Measurements from ENCODE around the gene CHGA.

CHGA gene

DNA sequence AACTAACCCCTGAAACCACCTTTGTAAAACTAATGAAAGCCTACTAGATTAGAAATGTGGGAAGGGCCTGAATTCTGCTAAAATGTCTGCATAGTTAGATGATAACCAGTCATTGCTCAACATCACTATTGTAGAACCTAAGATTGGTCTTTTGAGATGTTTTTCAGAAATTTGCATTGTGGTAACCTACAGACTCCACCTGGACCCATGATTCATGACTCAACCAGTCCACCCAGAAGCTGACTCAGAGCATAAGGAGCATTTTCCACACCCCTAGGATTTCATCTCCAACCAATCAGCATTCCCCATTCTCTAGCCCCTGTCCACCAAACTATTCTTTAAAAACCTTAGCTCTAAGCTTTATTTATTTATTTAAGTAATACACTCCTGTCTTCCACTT lies 30.4 kb upstream of the CHGA start:
- peak in 1 of 2 donors; percentile 38 for ATAC-seq (replicated peaks)
- no peak overlapping the region for H3K27ac Mint-ChIP-seq
- peaks cover 2 to 3% of the 10 kb centered on the region in 2 donors for H3K36me3 Mint-ChIP-seq
- no peak overlapping the region for H3K4me3 Mint-ChIP-seq
- no peaks in the 10 kb centered on the region for H3K4me1 Mint-ChIP-seq
- H3K9me3 Mint-ChIP-seq, result peaks cover 5 to 15% of the 10 kb centered on the region in 2 donors
- no peak for DNase-seq
- peaks cover 43 to 54% of the 10 kb centered on the region in 2 donors for H3K27me3 Mint-ChIP-seq

- no peak for DNase-seq
- Mint-ChIP-seq H3K4me3 (no peak overlapping the region), H3K4me1 (peaks cover 4 to 11% of the 10 kb centered on the region in 2 donors), H3K36me3 (peaks cover 3% of the 10 kb centered on the region in 2 donors), H3K9me3 (peaks cover 8 to 10% of the 10 kb centered on the region in 2 donors), H3K27me3 (peaks cover 35 to 48% of the 10 kb centered on the region in 2 donors), H3K27ac (no peak overlapping the region)
- no peak for ATAC-seq (replicated peaks)
These were observed 27.5 kb upstream of the CHGA start for GRCh38 chr14:92895352-92895878.

DNA sequence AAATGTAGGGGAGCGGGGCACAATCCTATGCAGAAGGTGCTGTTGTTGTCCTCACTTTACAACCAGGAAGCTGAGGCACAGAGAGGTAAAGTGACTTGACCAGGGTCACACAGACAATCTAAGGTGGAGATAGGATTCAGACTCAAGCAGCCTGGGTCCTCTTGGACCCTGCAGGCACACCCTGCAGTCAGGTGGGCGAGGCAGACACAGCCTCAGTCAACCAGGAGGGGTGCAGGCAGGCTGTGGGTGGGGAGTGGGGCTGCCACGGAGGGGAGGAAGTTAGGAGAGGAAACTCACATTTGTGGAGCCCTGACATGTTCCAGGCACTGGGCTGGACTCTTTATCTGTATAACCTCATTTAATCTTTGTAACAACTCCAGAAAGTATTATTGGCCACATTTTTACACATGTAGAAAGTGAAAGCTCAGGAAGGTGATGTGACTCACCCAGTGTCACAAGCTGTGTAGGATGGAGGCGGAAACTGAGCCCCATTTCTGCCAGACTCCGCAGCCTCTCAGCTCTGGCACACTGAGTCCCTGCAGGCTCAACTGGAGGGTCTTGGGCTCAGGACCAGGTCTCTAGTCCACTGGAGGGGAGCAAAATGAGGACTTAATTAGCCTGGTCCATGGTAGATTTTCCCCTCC lies 24.9 kb upstream of the CHGA start:
- peak; percentile 46 to 57 for ATAC-seq (replicated peaks)
- no peak overlapping the region for H3K27ac Mint-ChIP-seq
- H3K27me3 Mint-ChIP-seq, result peaks cover 45 to 66% of the 10 kb centered on the region in 2 donors
- H3K4me1 Mint-ChIP-seq, result peaks cover 8 to 11% of the 10 kb centered on the region in 2 donors
- no peak overlapping the region for H3K4me3 Mint-ChIP-seq
- H3K9me3 Mint-ChIP-seq, result peaks cover 8 to 10% of the 10 kb centered on the region in 2 donors
- no peak for DNase-seq
- peaks cover 3% of the 10 kb centered on the region in 2 donors for H3K36me3 Mint-ChIP-seq

DNA sequence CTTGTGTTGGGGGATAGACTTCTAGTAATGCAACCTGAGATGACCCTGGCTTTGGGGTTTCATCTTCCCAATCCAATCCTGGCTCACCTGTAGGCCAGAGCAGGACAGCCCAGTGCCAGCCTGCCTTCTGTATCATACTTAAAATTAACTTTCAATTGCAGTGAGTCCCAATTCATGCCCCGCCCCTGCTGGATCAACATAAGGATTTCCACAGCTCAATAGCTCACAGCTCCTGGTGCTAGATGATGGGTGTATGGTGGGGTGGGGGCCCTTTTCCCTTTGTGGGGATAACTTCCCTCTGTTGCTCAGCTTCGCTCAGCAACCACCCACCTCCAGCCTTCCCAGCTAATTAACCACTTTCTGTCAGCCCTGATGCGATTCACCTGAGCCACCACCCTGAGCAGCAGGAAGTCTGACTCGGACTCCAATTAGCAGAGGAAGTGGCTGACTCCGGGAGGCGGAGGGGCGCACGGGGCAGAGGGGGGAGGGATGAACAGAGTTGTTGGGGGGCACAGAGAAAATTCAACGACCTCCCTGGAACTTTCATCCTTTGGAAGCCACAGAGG lies 24.3 kb upstream of the CHGA start:
- DNase-seq (no peak), ATAC-seq (replicated peaks) (no peak)
- Mint-ChIP-seq H3K9me3 (peaks cover 5 to 9% of the 10 kb centered on the region in 2 donors), H3K27ac (no peak overlapping the region), H3K27me3 (peaks cover 47 to 69% of the 10 kb centered on the region in 2 donors), H3K4me1 (peaks cover 9 to 11% of the 10 kb centered on the region in 2 donors), H3K36me3 (peaks cover 2% of the 10 kb centered on the region in 2 donors), H3K4me3 (no peak overlapping the region)

GRCh38 chr14:92900660-92901059 lies 22.3 kb upstream of the CHGA start:
- DNase-seq, result no peak
- peaks cover 51 to 65% of the 10 kb centered on the region in 2 donors for H3K27me3 Mint-ChIP-seq
- no peak overlapping the region for H3K27ac Mint-ChIP-seq
- H3K4me1 Mint-ChIP-seq, result peaks cover 9 to 11% of the 10 kb centered on the region in 2 donors
- H3K9me3 Mint-ChIP-seq, result peaks cover 0 to 6% of the 10 kb centered on the region in 2 donors
- peaks cover 0 to 1% of the 10 kb centered on the region in 2 donors for H3K36me3 Mint-ChIP-seq
- H3K4me3 Mint-ChIP-seq, result no peak overlapping the region
- no peak for ATAC-seq (replicated peaks)

DNA sequence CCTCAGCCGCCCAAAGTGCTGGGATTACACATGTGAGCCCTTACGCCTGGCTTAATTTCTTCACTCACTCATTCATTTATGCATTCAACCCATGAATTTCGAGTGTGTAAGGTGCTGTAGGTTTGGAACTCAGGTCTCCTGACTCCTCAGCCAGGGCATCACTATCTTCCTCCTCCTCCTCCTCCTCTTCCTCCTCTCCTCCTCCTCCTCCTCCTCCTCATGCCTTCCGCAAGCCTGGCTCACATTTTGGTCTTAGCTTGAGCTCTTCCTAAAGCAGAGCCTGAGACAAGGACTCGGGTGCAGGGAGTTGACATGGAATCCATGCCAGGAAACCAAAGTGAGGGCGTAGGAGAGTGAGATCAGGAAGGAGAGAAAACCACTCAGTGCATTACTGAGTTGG lies 20.8 kb upstream of the CHGA start:
- DNase-seq (no peak), ATAC-seq (replicated peaks) (no peak)
- Mint-ChIP-seq H3K9me3 (peaks cover 0 to 6% of the 10 kb centered on the region in 2 donors), H3K27me3 (peaks cover 41 to 61% of the 10 kb centered on the region in 2 donors), H3K4me3 (no peak overlapping the region), H3K27ac (no peak overlapping the region), H3K4me1 (peaks cover 9 to 11% of the 10 kb centered on the region in 2 donors), H3K36me3 (peaks cover 0 to 1% of the 10 kb centered on the region in 2 donors)

- ATAC-seq (replicated peaks) (no peak), DNase-seq (no peak)
- Mint-ChIP-seq H3K36me3 (peaks cover 0 to 1% of the 10 kb centered on the region in 2 donors), H3K4me3 (no peak overlapping the region), H3K27me3 (peaks cover 42 to 61% of the 10 kb centered on the region in 2 donors), H3K27ac (no peak overlapping the region), H3K9me3 (peaks cover 0 to 6% of the 10 kb centered on the region in 2 donors), H3K4me1 (peaks cover 9 to 11% of the 10 kb centered on the region in 2 donors)
These were observed 20.2 kb upstream of the CHGA start for GRCh38 chr14:92902726-92903125.

DNA sequence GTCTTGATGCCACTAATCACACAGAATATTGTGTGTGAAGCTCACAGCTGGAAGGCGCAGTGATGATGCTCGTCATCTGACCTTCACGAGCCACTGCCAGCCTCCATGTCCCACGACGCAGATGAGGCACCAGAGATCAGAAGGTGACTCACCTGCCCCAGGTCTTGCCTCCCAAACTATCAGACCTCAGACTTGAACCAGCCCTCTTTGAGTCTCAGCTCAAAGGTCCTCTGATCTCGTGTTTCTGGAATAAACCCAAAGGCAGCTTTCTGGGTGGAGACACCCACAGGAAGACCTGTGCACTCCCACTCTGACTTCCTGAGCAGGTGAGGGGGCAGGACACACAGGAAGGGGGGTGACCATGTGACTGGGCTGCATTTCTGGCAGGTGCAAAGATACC lies 19.6 kb upstream of the CHGA start:
- ATAC-seq (replicated peaks) (no peak), DNase-seq (no peak)
- Mint-ChIP-seq H3K4me3 (no peak overlapping the region), H3K4me1 (peaks cover 4 to 5% of the 10 kb centered on the region in 2 donors), H3K9me3 (peaks cover 0 to 5% of the 10 kb centered on the region in 2 donors), H3K27me3 (peaks cover 35 to 54% of the 10 kb centered on the region in 2 donors), H3K27ac (no peak overlapping the region), H3K36me3 (no peaks in the 10 kb centered on the region)

- ATAC-seq (replicated peaks) (no peak), DNase-seq (no peak)
- H3K36me3 Mint-ChIP-seq, result no peaks in the 10 kb centered on the region
- H3K4me3 Mint-ChIP-seq, result no peak overlapping the region
- no peaks in the 10 kb centered on the region for H3K9me3 Mint-ChIP-seq
- H3K4me1 Mint-ChIP-seq, result peaks cover 0 to 5% of the 10 kb centered on the region in 2 donors
- no peak overlapping the region for H3K27ac Mint-ChIP-seq
- peaks cover 40 to 53% of the 10 kb centered on the region in 2 donors for H3K27me3 Mint-ChIP-seq
These were observed 17.3 kb upstream of the CHGA start for GRCh38 chr14:92905667-92906066.

DNA sequence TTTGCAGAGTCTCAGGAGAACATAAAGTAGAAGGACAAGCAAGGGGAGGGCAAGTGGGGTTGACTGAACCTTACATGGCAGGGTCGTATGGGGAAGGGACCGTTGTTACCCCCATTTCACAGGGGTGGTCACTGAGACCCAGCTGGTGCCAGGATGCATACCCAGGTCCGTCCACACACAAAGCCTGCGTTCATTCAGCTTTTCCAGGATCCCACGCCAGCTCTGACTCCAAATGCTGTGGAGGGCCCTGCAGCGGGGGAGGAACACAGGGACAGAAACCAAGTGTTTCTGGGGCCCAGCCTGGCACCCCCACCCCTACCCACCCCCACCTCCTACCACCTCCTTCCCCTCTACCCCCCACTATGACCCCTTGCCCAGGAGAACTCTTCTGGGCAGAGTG lies 16.5 kb upstream of the CHGA start:
- Mint-ChIP-seq H3K27me3 (peaks cover 40 to 46% of the 10 kb centered on the region in 2 donors), H3K4me1 (peaks cover 0 to 5% of the 10 kb centered on the region in 2 donors), H3K36me3 (no peaks in the 10 kb centered on the region), H3K9me3 (no peaks in the 10 kb centered on the region), H3K27ac (no peak overlapping the region), H3K4me3 (no peak overlapping the region)
- ATAC-seq (replicated peaks), result no peak
- no peak for DNase-seq

GRCh38 chr14:92906823-92907222 lies 16.1 kb upstream of the CHGA start:
- no peak for DNase-seq
- peaks cover 40 to 46% of the 10 kb centered on the region in 2 donors for H3K27me3 Mint-ChIP-seq
- H3K4me3 Mint-ChIP-seq, result no peak overlapping the region
- H3K4me1 Mint-ChIP-seq, result peaks cover 0 to 5% of the 10 kb centered on the region in 2 donors
- H3K27ac Mint-ChIP-seq, result no peak overlapping the region
- no peaks in the 10 kb centered on the region for H3K9me3 Mint-ChIP-seq
- ATAC-seq (replicated peaks), result no peak
- H3K36me3 Mint-ChIP-seq, result no peaks in the 10 kb centered on the region

DNA sequence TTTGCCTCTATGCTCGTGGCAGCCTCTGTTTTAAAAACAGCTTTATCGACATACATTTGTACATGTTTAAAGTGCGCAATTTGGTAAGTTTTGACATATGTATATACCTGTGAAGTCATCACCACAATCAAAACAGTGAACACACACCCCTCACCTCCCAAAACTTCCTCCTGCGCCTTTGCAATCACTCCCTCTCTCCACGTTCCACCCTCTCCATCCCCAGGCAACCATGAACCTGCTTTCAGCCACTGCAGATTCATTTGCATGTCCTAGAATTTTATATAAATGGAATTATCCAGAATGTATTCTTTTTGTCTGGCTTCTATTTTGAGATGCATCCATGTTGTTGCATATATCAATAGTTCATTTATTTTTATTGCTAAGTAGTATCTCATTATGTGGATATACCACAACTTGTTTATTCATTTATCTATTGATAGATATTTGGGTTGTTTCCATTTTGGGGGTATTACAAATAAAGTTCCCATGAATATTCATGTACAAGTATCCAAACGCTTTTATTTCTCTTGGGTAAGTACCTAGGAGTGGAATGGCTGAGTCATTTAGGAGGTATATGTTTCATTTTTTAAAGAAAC lies 15.5 kb upstream of the CHGA start:
- H3K27me3 Mint-ChIP-seq, result peaks cover 36 to 42% of the 10 kb centered on the region in 2 donors
- H3K27ac Mint-ChIP-seq, result no peak overlapping the region
- no peaks in the 10 kb centered on the region for H3K9me3 Mint-ChIP-seq
- H3K4me3 Mint-ChIP-seq, result no peak overlapping the region
- H3K4me1 Mint-ChIP-seq, result peaks cover 0 to 5% of the 10 kb centered on the region in 2 donors
- DNase-seq (no peak), ATAC-seq (replicated peaks) (no peak)
- no peaks in the 10 kb centered on the region for H3K36me3 Mint-ChIP-seq

DNA sequence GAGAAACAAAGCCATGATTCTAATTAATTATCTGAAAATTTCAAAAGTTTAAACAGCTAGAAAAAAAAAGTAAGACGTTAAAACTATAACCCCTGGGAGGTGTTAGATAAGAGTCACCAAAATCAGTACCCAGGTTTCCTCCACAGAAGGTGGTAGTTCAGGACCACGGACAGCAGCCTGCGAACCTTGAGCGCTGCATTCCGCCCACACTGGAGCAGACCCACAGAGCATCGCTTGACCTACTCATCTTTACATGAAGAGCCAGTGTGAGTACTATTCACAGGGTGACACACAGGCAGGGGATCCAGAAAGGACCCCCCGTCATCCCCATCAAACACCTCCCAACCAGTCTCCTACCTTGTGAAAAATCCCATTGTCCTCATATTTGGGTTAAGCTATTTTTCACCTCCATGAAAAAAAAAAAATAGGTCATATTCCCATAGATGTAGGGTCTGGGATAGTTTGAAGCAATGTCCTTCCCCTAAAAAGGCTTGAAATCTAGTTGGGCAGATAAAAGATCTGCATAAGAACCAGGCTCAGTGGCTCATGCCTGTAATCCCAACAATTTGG lies 8.8 kb upstream of the CHGA start:
- ATAC-seq (replicated peaks) (peak in 1 of 2 donors; percentile 31), DNase-seq (no peak)
- Mint-ChIP-seq H3K4me3 (no peak overlapping the region), H3K4me1 (no peaks in the 10 kb centered on the region), H3K27me3 (peaks cover 13 to 17% of the 10 kb centered on the region in 2 donors), H3K9me3 (no peaks in the 10 kb centered on the region), H3K36me3 (no peaks in the 10 kb centered on the region), H3K27ac (no peak overlapping the region)

GRCh38 chr14:92916201-92916600 lies 6.7 kb upstream of the CHGA start:
- Mint-ChIP-seq H3K4me1 (no peaks in the 10 kb centered on the region), H3K27me3 (peaks cover 16 to 23% of the 10 kb centered on the region in 2 donors), H3K4me3 (no peak overlapping the region), H3K9me3 (no peaks in the 10 kb centered on the region), H3K36me3 (no peaks in the 10 kb centered on the region), H3K27ac (no peak overlapping the region)
- no peak for DNase-seq
- no peak for ATAC-seq (replicated peaks)

All from stimulated activated naive B cell treated with anti-CD40 and anti-IgM and Interleukin-4, amounts not matched to agents 10 μg/mL and 1 μg/mL and 100 μg/mL, for 72 hours (primary cell).